ENCODE data around the gene NEURL1.

NEURL1 gene, protein sequence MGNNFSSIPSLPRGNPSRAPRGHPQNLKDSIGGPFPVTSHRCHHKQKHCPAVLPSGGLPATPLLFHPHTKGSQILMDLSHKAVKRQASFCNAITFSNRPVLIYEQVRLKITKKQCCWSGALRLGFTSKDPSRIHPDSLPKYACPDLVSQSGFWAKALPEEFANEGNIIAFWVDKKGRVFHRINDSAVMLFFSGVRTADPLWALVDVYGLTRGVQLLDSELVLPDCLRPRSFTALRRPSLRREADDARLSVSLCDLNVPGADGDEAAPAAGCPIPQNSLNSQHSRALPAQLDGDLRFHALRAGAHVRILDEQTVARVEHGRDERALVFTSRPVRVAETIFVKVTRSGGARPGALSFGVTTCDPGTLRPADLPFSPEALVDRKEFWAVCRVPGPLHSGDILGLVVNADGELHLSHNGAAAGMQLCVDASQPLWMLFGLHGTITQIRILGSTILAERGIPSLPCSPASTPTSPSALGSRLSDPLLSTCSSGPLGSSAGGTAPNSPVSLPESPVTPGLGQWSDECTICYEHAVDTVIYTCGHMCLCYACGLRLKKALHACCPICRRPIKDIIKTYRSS

DNA sequence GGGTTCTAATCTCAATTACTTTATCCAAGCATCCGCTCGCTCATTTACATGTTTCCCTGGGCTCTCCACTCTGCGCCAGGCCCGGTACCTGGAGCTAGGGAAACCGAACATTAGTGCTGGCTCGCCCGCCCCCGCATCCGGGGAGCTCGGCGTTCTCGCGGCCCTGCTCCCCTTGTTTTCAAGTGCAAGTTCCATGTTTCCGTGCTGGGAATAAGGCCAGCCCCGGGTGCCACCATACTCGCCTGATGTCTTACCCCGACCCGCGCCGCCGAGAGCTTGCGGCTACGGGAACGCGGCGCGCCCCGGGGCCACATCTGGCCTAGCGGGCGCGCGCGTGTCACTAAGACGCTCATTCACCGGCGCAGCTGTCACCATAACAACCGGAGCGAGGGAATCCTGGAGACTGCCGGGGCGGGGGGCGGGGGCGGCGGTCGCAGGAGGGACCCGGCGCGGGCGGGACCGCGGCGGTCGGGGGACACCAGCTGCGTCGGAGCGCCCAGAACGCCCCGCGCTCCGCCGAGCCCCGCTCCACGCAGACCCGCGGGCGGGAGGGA, at the start of gene NEURL1:
Gene NEURL1 (plus strand): TSS at position 344 of the 554 bp plus-strand sequence. CDS start 683 bp downstream, outside the sequence.
- DNase-seq = peak; percentile 47 to 69 (median 55)

GRCh38 chr10:103444478-103444877, 49.0 kb upstream of the NEURL1 start:
- no peak for DNase-seq

- no peak for DNase-seq
These were observed 48.1 kb upstream of the NEURL1 start for GRCh38 chr10:103445366-103445765.

DNA sequence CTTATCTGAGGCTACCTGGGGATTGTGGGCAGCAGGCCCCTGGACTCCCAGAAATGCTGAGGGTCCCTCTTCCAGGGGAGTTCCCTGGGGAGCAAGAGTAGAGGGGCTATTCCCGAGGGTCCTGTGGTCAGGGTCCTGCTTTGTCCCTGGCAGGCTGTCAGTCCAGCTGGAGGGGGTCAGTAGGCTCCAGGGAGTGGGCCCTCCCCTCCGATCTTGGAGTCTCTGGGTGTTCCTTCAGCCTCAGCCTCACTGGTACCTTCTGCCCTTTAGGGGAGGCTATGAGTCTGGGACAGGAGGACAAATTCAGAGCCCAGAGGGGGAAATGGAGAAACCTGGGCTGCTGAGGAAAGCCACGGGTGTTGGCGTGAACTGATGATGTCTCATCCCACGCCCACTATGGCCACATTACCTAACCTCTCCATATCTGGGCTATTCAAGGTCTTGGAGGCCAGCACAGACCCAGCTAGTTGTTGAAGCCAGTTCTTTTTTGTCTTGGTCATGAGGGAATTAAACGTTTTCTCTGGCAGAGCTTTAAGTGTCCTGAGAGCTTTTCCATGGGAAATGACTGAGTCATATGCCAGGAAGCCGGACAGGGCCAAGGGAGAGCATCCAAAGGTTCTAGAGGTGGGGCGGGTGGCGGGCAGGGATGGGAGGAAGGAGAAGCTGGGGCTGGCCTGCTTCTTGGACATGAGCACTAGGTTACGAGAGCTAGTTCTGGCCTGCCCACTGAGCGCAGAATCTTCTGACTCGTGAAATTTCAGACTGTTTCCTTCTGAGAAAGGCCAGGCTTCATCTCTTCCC, 47.5 kb upstream of the NEURL1 start:
- no peak for DNase-seq

- DNase-seq = no peak
These were observed 46.3 kb upstream of the NEURL1 start for GRCh38 chr10:103447187-103447586.

- no peak for DNase-seq
These were observed 44.8 kb upstream of the NEURL1 start for GRCh38 chr10:103448746-103449145.

GRCh38 chr10:103449208-103450144, 44.0 kb upstream of the NEURL1 start:
- DNase-seq = no peak

DNA sequence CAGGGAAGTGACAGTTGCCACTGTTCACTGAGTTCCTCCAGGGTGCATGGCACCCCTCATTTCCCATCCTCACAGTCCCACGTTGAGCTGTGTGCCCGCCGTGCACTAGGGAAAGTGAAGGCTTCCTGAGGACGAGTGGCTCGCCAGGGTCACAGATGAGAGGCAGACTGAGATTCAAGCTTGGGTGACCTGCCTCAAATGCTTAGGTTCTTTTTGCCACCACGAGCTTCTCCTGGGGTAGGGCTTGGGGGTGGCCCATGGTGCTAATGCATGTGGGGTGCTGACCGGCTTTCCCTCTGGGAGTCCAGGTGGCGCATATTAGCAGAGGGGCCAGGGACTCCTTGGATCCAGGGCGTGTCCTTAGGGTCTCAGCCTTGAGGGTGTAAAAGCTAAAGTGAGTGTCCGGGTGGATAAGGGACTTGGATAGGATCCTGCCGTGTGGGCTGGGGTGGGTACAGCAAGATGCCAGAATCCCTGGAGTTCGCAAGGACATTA, 43.3 kb upstream of the NEURL1 start:
- DNase-seq = no peak

DNA sequence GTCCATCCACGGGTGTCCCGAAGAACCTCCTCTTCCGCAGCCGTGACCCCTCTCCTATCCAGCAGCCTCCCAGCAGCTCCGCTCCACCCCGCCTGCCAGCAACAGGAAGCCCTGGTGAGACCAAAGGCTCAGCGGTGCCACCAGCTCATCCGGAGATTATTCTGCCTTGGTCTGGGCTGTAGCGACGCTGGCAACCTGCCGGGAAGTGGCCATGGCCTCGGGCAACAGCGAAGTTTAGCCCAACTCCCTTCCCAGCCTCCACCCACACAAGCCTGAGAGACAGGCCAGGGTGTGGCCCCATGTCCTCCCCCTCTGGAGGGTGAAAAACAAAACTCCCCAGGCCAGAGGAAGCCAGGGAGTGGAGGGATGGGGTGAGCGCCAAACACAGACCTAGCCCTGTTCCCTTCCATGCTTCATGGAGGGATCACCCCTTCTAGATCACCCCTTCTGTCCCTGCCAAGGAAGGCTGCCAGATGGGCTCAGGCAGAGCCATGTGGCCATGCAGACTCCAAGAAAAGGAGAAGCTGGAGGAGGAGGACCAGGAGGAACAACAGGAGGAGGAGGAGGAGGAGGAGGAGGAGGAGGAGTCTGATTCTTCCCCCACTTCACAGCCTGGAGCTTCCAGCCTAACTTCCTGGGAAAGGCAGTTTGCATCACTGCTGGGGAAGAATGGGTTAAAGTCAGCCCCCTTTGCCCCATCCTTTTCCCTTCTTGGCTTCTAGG, 42.3 kb upstream of the NEURL1 start:
- peak in 2 of 3 experiments; percentile 3 to 25 for DNase-seq

GRCh38 chr10:103451831-103452505, 41.5 kb upstream of the NEURL1 start, which contains the start of gene CALHM2:
Gene CALHM2 (minus strand): TSS chr10:103452370. CDS start chr10:103449941, 2,429 bp downstream.
- peak; percentile 35 to 65 (median 58) for DNase-seq

DNA sequence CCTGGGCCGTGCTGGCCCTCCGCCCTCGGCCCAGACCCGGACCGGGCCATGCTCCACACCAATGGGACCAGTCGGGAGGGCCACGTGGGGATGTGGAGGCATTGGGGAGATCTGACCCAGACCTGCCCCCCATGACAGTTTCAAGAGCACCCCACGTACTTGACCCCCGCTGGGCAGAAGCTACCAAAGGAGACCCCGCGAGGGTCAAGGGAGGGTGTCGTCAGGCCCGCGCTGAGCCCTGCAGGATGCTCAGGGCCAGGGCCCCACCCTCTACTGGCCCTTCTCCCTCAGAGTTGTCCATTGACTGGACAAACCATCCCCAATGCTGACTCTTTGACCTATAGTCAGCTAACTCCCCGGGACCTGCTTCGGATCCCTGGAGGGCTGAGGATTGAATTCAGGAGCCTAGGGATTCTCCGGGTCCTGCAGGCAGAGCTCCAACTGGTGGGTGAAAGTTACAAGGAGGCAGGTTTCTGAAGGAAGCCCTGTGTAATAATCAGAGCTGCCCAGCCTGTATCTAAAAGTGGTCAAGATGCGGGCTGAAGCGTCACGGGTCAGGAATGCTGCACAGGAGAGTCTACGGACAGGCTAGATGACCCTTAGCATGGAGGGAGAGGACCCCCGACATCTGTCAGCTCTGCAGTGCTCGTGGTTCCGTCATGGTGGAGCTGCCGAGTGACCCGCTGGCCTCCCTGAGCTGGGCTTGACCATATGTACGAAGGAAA, 40.8 kb upstream of the NEURL1 start:
- peak in 1 of 3 experiments; percentile 22 for DNase-seq

DNA sequence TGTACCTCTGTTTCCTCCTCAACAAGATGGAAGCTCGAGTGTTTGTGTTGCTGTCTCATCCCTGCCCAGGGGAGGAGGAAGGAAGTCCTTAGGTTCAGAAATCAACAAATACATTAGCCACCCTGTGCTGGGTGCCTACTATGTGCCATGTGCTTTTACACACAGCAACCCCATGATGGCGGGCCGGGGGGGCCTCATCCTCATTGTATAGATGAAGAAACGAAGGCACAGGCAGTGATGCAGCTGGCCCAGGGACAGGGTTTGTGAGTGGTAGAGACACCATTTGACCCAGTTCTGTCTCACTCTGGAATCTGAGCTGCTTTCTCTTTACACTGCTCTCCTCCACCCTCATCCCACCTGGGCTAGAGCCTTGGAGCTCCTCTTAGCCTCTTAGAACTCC, 39.5 kb upstream of the NEURL1 start:
- no peak for DNase-seq

- DNase-seq = no peak
These were observed 38.3 kb upstream of the NEURL1 start for GRCh38 chr10:103455235-103455634.

DNA sequence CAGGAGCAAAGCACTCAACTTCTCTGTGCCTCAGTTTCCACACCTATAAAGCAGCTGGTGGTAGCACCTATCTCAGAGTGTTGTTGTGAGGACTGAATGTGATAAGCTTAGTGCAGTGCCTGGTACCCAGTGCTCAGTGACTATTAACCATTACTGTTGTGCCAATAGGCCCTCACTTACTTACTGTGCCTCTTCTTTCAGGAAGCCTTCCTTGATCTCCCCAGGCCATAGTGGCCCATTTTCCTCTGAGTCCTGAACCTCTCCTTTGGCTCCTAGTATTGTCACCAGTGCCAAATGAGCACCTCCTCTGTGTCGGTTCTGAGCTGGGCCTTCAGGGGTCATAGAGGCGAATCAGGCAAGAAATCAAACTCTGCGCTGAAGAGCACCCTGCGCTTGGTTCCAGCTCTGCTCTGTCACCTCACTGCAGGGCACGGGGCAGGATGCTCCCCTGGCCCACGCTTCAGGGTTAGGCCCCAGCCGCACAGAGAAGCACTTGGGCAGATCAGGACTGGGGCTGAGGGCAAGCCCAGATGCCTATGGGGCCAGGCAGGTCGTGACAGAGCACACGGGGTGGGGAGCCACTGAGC, 37.3 kb upstream of the NEURL1 start:
- DNase-seq = no peak

DNA sequence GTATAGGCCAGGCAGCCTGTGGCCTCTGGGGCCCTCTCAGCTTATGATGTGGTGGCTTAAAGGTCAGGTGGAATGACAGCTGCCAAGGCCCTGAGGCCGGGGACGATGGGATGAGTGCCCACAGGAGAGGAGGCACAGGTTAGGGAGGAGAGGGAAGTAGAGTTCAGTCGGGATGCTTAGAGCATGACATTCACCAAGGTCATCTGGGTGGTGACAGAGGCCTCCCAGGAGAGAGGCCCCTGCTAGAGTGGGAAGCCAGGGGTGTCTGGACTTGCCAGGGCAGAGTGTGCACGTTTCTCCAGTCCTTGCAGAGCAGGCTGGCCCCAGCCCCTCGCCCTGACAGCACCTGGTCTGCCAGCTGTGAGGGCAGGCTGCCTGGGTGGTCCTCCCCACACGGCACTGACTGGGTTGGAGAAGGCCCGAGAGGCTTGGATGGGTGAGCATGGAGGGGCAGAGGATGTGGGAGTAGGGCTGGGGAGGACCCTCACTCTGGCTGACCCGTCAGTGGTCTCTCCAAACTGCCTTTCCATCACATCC, 36.3 kb upstream of the NEURL1 start:
- DNase-seq = no peak

DNA sequence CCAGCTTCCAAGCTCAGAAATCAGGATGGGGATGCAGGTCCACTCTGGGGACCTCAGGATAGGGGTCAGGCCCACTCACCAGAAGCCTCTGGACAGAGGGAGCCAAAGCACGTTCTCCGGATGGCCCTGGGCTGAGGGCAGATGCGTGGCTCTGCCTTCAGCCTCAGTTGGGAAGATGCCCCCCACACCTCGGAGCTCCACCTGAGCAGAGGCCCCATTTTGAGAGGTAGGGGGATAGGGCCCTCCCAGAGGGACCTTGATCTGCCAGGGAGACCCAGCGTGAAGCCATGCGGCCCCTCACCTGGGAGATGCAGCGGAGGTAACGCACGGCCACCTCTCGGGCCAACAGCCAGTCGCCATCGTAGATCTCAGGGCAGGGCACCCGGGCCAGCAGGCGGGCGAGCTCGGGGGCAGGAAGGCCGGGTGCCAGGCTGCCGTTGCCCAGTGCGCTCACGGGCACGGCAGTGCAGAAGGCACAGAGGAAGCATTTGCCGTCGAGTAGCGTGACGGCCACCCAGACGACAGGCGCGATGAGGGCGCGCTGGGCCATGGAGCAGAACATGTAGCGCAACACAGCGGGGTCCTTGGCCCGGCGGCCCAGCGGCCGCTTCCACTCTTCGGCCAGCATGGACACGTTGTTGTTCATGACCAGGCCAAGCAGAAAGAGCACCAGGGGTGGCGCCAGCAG, 35.5 kb upstream of the NEURL1 start:
- no peak for DNase-seq

GRCh38 chr10:103458720-103459119, 34.8 kb upstream of the NEURL1 start, which contains the start of gene CALHM1:
Gene CALHM1 (minus strand): TSS chr10:103458900. CDS start chr10:103458751, 149 bp downstream.
- DNase-seq = peak; percentile 55 to 75 (median 56)

GRCh38 chr10:103459615-103460014, 33.9 kb upstream of the NEURL1 start:
- DNase-seq = no peak
